ENCODE results near the gene TMEM234. TPM values are rescaled to one million over a fixed set of nuclear protein-coding genes. Genes with fewer than 3 reads are reported as not detected.

TMEM234 gene
- total RNA-seq, 2 experiments from 2014 or later = 11.5 to 12.8 TPM

DNA sequence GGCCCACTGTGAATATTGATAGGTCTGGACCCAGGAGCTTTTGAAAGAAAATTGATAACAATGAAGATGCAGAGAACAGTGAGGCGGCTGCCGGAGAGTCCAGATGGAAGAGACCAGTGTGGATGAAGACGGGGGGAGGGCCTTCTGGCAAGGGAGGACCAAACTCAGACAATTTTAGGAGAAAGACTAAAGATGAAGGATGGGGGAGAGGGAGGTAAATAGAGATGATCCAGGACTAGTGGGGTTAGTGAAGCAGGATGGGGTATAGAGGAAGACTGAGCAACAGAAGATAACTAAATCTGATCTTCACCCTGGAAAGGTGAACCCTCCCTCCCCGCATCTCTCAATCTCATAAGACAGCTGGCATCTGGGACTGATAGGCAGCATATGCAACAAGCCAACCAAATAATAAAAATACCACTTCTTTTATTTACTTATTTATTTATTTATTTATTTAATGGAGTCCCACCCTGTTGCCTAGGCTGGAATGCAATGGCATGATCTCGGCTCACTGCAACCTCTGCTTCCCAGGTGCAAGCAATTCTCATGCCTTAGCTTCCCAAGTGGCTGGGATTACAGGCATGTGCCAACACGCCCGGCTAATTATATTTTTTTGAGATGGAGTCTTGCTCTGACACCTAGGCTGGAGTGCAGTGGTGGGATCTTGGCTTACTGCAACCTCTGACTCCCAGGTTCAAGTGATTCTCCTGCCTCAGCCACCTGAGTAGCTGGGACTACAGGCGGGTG is 10.6 kb upstream of the TMEM234 start:
- Mint-ChIP-seq H3K9me3 (no peaks in the 10 kb centered on the region), H3K27me3 (no peaks in the 10 kb centered on the region), H3K4me3 (no peak overlapping the region), H3K36me3 (ENCODE audit: low read depth) (peaks cover 26% of the 10 kb centered on the region), H3K27ac (no peak overlapping the region), H3K4me1 (ENCODE audit: low read depth) (peaks cover 3% of the 10 kb centered on the region)
- ChIA-PET POLR2A (interaction anchor here (0.6 to 1.9 kb wide), 2 partner anchors 8 to 82 kb away, joined by 3 to 8 read pairs; no protein-coding TSS in a partner anchor), CTCF (no interaction called here)
- ATAC-seq (ENCODE audit: poor library complexity) (no peak), DNase-seq (no peak)
- H3K4me1 ChIP-seq (ENCODE audit: insufficient read depth, low read length) = no peaks in the 10 kb centered on the region
- no peaks in the 10 kb centered on the region for H3K27me3 ChIP-seq (ENCODE audit: control insufficient read depth in 1 of 2, insufficient read depth in 2 of 2, low read length in 2 of 2)
- H3K9me3 ChIP-seq (ENCODE audit: control insufficient read depth in 1 of 2, insufficient read depth in 1 of 2, low read length in 2 of 2) = no peaks in the 10 kb centered on the region
- H3K36me3 ChIP-seq (ENCODE audit: insufficient read depth, low read length) = peaks cover 45% of the 10 kb centered on the region
- no peak overlapping the region for H3K27ac ChIP-seq (ENCODE audit: low read depth in 1 of 2, low read length in 2 of 2)
- TF ChIP-seq, protein P1, sequence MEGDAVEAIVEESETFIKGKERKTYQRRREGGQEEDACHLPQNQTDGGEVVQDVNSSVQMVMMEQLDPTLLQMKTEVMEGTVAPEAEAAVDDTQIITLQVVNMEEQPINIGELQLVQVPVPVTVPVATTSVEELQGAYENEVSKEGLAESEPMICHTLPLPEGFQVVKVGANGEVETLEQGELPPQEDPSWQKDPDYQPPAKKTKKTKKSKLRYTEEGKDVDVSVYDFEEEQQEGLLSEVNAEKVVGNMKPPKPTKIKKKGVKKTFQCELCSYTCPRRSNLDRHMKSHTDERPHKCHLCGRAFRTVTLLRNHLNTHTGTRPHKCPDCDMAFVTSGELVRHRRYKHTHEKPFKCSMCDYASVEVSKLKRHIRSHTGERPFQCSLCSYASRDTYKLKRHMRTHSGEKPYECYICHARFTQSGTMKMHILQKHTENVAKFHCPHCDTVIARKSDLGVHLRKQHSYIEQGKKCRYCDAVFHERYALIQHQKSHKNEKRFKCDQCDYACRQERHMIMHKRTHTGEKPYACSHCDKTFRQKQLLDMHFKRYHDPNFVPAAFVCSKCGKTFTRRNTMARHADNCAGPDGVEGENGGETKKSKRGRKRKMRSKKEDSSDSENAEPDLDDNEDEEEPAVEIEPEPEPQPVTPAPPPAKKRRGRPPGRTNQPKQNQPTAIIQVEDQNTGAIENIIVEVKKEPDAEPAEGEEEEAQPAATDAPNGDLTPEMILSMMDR (IDR thresholded peaks at IDR 0.05) = no peak
- H3K4me3 ChIP-seq (ENCODE audit: low read length) = no peak overlapping the region
- intact Hi-C loops (cut with DNase I, micrococcal nuclease) = no loop called here

- ChIA-PET POLR2A (interaction anchor here (1.9 kb wide), 1 partner anchor 9 kb away, joined by 8 read pairs; no protein-coding TSS in a partner anchor), CTCF (no interaction called here)
- Histone ChIP-seq H3K27me3 (ENCODE audit: control insufficient read depth in 1 of 2, insufficient read depth in 2 of 2, low read length in 2 of 2) (no peaks in the 10 kb centered on the region), H3K4me1 (ENCODE audit: insufficient read depth, low read length) (no peaks in the 10 kb centered on the region), H3K36me3 (ENCODE audit: insufficient read depth, low read length) (peaks cover 52% of the 10 kb centered on the region), H3K4me3 (ENCODE audit: low read length) (no peak overlapping the region), H3K9me3 (ENCODE audit: control insufficient read depth in 1 of 2, insufficient read depth in 1 of 2, low read length in 2 of 2) (no peaks in the 10 kb centered on the region), H3K27ac (ENCODE audit: low read depth in 1 of 2, low read length in 2 of 2) (no peak overlapping the region)
- H3K9me3 Mint-ChIP-seq = no peaks in the 10 kb centered on the region
- ATAC-seq (ENCODE audit: poor library complexity) = no peak
- peaks cover 7% of the 10 kb centered on the region for H3K4me1 Mint-ChIP-seq (ENCODE audit: low read depth)
- no peaks in the 10 kb centered on the region for H3K27me3 Mint-ChIP-seq
- intact Hi-C loops (cut with DNase I, micrococcal nuclease) = no loop called here
- DNase-seq = no peak
- H3K27ac Mint-ChIP-seq = no peak overlapping the region
- TF ChIP-seq, protein P1 (IDR thresholded peaks at IDR 0.05) = no peak
- H3K36me3 Mint-ChIP-seq (ENCODE audit: low read depth) = peaks cover 32% of the 10 kb centered on the region
- no peak overlapping the region for H3K4me3 Mint-ChIP-seq
These were observed 9.8 kb upstream of the TMEM234 start for GRCh38 chr1:32231843-32232432.

DNA sequence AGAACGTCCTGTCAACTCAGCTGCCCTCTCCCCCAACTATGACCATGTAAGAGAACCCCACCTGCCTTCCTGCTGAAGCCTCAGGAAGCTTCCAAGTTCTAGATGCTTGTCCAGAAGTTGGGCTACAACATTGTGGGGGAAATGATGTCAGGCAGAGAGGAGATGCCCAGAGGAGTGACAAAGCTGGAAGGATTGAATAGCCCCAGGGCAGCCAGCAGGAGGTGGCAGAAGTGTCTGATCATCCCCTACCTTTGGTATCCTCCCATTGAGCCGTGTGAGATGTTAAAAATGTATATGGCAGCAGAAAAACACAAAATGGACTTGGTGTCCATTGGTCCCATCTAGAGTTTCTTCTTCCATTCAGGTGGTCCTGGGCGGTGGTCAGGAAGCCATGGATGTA is 6.6 kb upstream of the TMEM234 start:
- H3K36me3 Mint-ChIP-seq (ENCODE audit: low read depth) = peaks cover 57% of the 10 kb centered on the region
- ATAC-seq (ENCODE audit: poor library complexity) = no peak
- H3K27ac Mint-ChIP-seq = no peak overlapping the region
- TF ChIP-seq, protein P1 (IDR thresholded peaks at IDR 0.05) = no peak
- POLR2A ChIA-PET = interaction anchor here (1.0 kb wide), 1 partner anchor 21 kb away, joined by 6 read pairs; no protein-coding TSS in a partner anchor
- H3K9me3 Mint-ChIP-seq = no peaks in the 10 kb centered on the region
- Histone ChIP-seq H3K4me3 (ENCODE audit: low read length) (no peak overlapping the region), H3K27me3 (ENCODE audit: control insufficient read depth in 1 of 2, insufficient read depth in 2 of 2, low read length in 2 of 2) (no peaks in the 10 kb centered on the region), H3K36me3 (ENCODE audit: insufficient read depth, low read length) (peaks cover 71% of the 10 kb centered on the region), H3K4me1 (ENCODE audit: insufficient read depth, low read length) (peaks cover 10% of the 10 kb centered on the region), H3K9me3 (ENCODE audit: control insufficient read depth in 1 of 2, insufficient read depth in 1 of 2, low read length in 2 of 2) (no peaks in the 10 kb centered on the region), H3K27ac (ENCODE audit: low read depth in 1 of 2, low read length in 2 of 2) (no peak overlapping the region)
- H3K4me1 Mint-ChIP-seq (ENCODE audit: low read depth) = peaks cover 19% of the 10 kb centered on the region
- CTCF ChIA-PET = interaction anchor here (0.9 to 2.5 kb wide), 3 partner anchors 12 to 61 kb away, joined by 3 to 8 read pairs (median 7); no protein-coding TSS in a partner anchor
- DNase-seq = no peak
- no peak overlapping the region for H3K4me3 Mint-ChIP-seq
- intact Hi-C loops (cut with DNase I, micrococcal nuclease) = loop anchor here in 1 of 2 experiments (10.0 kb wide), 1 partner anchor 46 kb away; no protein-coding TSS in a partner anchor
- H3K27me3 Mint-ChIP-seq = no peaks in the 10 kb centered on the region
